Right lobe of liver (tissue), 4 donors: ENCODE results near the gene LRRC45.

Experiments used
- CTCF ChIP-seq, 4 donors: fragments of 200-600 bp in 3 of 4; fragments of 450-650 bp in 1 of 4; IDR thresholded peaks; one replicate each; pipeline versions ENCODE4 v1.5.1 to v1.8.0; 2016 to 2022; ENCODE audit warnings: antibody characterized with exemption in 4 of 4, mild to moderate bottlenecking in 2 of 4
- POLR2A ChIP-seq: fragments of 450-650 bp; IDR thresholded peaks from one replicate; pipeline ENCODE4 v1.6.1; 2017; ENCODE audit warnings: antibody characterized with exemption, mild to moderate bottlenecking
- donor health status: DM: no; HTN: no; CAD: no.
- donor health status: DM: no; HTN: no; CAD: no.
- donor health status: DM: no; HTN: yes; CAD: no.

GRCh38 chr17:82012640-82013295 lies 10.3 kb upstream of the LRRC45 start:
- no peak for TF ChIP-seq CTCF (IDR thresholded peaks at IDR 0.05)
- no peak for TF ChIP-seq POLR2A
